ENCODE measurements around the gene NUBP2.

The NUBP2 gene

GRCh38 chr16:1743376-1744337 lies 39.1 kb upstream of the NUBP2 start:
- H3K4me3 ChIP-seq (ENCODE audit: low read length), result no peak overlapping the region

GRCh38 chr16:1744338-1744840 lies 38.4 kb upstream of the NUBP2 start:
- DNase-seq (ENCODE audit: low read depth), result no peak
- H3K4me3 ChIP-seq (ENCODE audit: low read length), result no peak overlapping the region
- TF ChIP-seq CTCF (IDR thresholded peaks at IDR 0.05; ENCODE audit: insufficient read depth, low read depth, low read length, missing control alignments), result no peak

More at GRCh38 chr16:1743376-1744337, 39.1 kb upstream of the NUBP2 start:
- no peak for DNase-seq (ENCODE audit: low read depth)
- TF ChIP-seq CTCF (IDR thresholded peaks at IDR 0.05; ENCODE audit: insufficient read depth, low read depth, low read length, missing control alignments), result no peak

- peak; percentile 57 for DNase-seq (ENCODE audit: low read depth)
- TF ChIP-seq CTCF (IDR thresholded peaks at IDR 0.05; ENCODE audit: insufficient read depth, low read depth, low read length, missing control alignments), result peak; percentile 6
- H3K4me3 ChIP-seq (ENCODE audit: low read length), result no peak overlapping the region
These were observed 37.4 kb upstream of the NUBP2 start for GRCh38 chr16:1745181-1745899.

GRCh38 chr16:1745900-1746692 lies 36.7 kb upstream of the NUBP2 start:
- H3K4me3 ChIP-seq (ENCODE audit: low read length), result no peak overlapping the region
- DNase-seq (ENCODE audit: low read depth), result peak; percentile 54
- no peak for TF ChIP-seq CTCF (IDR thresholded peaks at IDR 0.05; ENCODE audit: insufficient read depth, low read depth, low read length, missing control alignments)

GRCh38 chr16:1746693-1747195 lies 36.0 kb upstream of the NUBP2 start:
- no peak for DNase-seq (ENCODE audit: low read depth)
- no peak overlapping the region for H3K4me3 ChIP-seq (ENCODE audit: low read length)
- no peak for TF ChIP-seq CTCF (IDR thresholded peaks at IDR 0.05; ENCODE audit: insufficient read depth, low read depth, low read length, missing control alignments)

- no peak for TF ChIP-seq CTCF (IDR thresholded peaks at IDR 0.05; ENCODE audit: insufficient read depth, low read depth, low read length, missing control alignments)
- no peak overlapping the region for H3K4me3 ChIP-seq (ENCODE audit: low read length)
- no peak for DNase-seq (ENCODE audit: low read depth)
These were observed 34.8 kb upstream of the NUBP2 start for GRCh38 chr16:1747934-1748333.
